Right lobe of liver (tissue), 4 donors: Measurements from ENCODE around the gene IFNAR1.

Experiments
- CTCF ChIP-seq, 4 donors: fragments of 200-600 bp in 3 of 4; fragments of 450-650 bp in 1 of 4; IDR thresholded peaks; one replicate each; pipeline versions ENCODE4 v1.5.1 to v1.8.0; 2016 to 2022; ENCODE audit warnings: antibody characterized with exemption in 4 of 4, mild to moderate bottlenecking in 2 of 4
- POLR2A ChIP-seq: fragments of 450-650 bp; IDR thresholded peaks from one replicate; pipeline ENCODE4 v1.6.1; 2017; ENCODE audit warnings: antibody characterized with exemption, mild to moderate bottlenecking
- donor health status: DM: no; HTN: no; CAD: no.
- donor health status: DM: no; HTN: no; CAD: no.
- donor health status: DM: no; HTN: yes; CAD: no.

GRCh38 chr21:33301632-33302002, 23.2 kb upstream of the IFNAR1 start:
- TF ChIP-seq CTCF (IDR thresholded peaks at IDR 0.05) = no peak
- no peak for TF ChIP-seq POLR2A
